NCI-H510A (cell line): ENCODE data around the gene ZNF268.

ENCODE experiments used
- DNase-seq: peaks from one replicate; lab custom pipeline; 2025; lab: John Stamatoyannopoulos, UW

Gene ZNF268

DNA sequence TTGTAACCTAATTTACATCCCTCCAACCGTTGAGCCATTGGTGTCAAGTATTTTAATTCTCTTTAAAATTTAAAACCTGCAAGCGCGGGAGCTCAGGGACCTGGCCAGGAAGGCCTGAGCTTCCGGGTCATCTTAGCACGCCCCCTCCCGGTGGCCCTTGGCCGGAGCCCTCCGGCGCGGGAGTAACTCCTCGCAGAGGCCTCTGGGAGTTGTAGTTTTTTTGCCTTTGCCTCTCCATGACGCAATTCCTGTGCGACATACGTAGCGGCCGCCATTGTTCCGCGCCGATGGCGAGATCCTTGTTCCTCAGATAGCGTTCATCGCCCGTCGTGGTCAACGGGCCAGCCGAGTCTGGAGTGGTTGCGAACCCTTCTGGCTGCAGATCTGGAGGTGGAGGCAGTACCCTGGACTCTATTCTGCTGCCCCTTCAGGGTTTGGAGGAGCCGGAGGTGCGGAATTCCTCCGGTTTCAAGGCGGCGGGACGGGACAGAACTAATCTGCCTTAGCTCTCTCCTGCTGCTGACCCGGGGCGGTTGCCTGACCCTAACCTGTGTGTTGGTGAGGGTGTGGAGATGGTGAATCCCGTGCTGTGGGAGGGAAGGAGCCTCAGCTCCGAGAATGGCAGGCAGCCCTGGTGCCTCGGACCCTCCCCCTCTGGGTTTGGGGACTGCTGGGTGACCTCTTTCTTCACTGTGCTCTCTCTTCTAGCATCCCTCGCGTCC, at the start of gene ZNF268:
Gene ZNF268, plus strand, starts transcription at position 258 of the 722 bp plus-strand sequence. CDS start 503 bp downstream, outside the sequence.
- peak; percentile 92 for DNase-seq

DNA sequence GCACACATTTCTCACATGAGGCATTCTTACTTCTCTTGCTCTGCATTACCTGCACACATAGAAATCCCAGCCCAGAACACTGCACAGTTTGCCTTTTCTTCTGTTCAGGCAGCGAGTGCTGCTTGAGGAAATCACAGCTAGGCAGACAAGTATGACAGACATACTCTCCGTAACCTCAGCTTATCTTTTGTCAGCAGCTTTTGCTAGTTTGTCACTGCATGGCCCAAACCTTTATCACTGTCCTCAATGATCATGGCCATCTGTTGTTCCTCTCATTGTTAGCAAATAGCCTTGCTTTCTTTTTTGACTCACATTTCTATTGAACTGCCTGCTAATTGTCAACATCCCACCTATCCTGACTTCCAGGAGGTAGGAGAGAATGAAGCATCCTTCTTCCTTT, 45.5 kb upstream of the ZNF268 start:
- DNase-seq: no peak

GRCh38 chr12:133145981-133146380, 35.3 kb upstream of the ZNF268 start:
- no peak for DNase-seq

- DNase-seq: no peak
These were observed 25.1 kb upstream of the ZNF268 start for GRCh38 chr12:133156125-133156690.

DNA sequence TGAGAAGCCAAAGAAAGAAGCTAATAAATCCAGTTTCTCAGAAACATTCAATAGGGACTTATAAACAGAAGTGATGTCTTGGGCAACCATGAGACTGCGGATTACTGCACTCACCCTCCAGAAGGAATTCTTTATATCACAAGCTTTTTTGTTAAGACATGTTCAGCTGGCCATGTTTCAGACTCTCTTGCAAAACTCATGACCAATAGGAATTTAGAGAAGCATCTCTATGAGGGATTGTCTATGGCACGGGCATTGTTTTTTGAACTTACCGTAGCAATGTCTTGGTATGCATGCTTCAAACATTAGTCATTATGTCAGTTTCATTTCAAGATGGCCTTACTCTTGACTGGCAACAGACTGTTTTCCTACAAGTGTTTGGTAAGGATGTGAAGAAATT, 15.5 kb upstream of the ZNF268 start:
- DNase-seq: no peak

- DNase-seq: no peak
These were observed 8.8 kb upstream of the ZNF268 start for GRCh38 chr12:133172491-133172890.

DNA sequence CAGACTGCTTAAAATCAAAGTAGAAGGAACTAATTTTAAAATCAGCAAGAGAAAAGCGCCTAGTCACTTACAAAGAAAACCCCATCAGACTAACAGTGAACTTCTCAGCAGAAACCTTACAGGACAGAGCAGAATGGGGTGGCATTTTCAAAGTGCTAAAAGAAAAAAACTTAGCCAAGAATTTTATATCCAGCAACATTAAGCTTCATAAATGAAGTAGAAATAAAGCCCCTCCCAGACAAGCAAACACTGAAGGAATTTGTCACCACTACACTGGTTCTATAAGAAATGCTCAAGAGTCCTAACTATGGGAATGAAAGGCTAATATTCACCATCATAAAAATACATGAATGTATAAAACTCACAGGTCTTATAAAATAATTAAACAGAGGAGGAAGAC, 6.4 kb upstream of the ZNF268 start:
- DNase-seq: no peak

GRCh38 chr12:133180669-133181068, 626 bp upstream of the ZNF268 start:
- no peak for DNase-seq

GRCh38 chr12:133190176-133190575, 8.9 kb downstream of the ZNF268 start:
- DNase-seq: no peak

GRCh38 chr12:133192847-133193246, 11.6 kb downstream of the ZNF268 start:
- no peak for DNase-seq

GRCh38 chr12:133201888-133202287, 20.6 kb downstream of the ZNF268 start:
- no peak for DNase-seq

- DNase-seq: no peak
These were observed 21.4 kb downstream of the ZNF268 start for GRCh38 chr12:133202493-133203343.

GRCh38 chr12:133203344-133204263, 22.3 kb downstream of the ZNF268 start:
- DNase-seq: no peak

GRCh38 chr12:133204264-133204603, 22.9 kb downstream of the ZNF268 start:
- DNase-seq: no peak

GRCh38 chr12:133206390-133206789, 25.1 kb downstream of the ZNF268 start:
- no peak for DNase-seq

- no peak for DNase-seq
These were observed 34.4 kb downstream of the ZNF268 start for GRCh38 chr12:133215724-133216123.

GRCh38 chr12:133217219-133217618, 35.9 kb downstream of the ZNF268 start:
- no peak for DNase-seq

- DNase-seq: no peak
These were observed 39.2 kb downstream of the ZNF268 start for GRCh38 chr12:133220521-133220920.

GRCh38 chr12:133221241-133221640, 39.9 kb downstream of the ZNF268 start:
- no peak for DNase-seq

DNA sequence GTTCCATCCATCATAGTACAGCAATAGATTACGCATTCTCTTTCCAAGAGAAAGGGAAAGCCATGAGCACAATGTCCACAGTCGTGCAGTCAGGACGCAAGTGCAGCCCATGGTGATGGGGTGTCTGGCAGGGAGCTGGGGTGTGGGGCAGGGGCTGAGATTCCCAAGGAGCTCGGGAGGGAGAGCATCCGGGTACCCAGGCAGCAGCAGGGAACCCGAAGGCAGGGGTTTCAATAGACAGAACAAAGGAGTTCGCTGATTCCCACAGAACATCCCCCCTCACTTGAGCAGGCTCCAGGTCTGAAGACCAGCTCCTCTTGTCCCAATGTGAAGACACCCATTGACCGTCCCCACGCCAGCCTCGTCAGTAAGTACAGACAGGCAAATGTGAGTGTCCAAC, 40.9 kb downstream of the ZNF268 start:
- DNase-seq: no peak

GRCh38 chr12:133225527-133225926, 44.2 kb downstream of the ZNF268 start:
- DNase-seq: no peak

DNA sequence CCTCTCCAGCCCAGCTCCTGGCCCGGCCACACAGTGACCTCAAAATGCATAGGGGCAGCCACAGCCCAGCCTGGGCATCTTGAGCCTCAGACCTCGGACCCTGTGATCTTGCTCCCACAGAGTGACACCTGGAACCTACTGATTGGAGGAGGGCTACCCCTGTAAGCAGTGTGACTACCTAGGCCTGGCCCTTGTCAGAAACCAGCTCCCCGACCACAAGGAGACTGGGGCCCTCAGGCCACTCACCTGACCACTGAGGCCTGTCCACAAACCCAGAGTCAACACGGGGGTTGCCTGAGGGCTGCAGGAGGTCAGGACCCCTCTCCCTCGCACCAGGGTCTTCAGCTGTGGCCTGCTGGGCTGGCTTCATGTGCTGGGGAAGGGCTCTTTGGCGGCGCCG, 45.4 kb downstream of the ZNF268 start:
- no peak for DNase-seq
